ENCODE measurements around the gene VSIG10L. TPM values are rescaled to one million over a fixed set of nuclear protein-coding genes. Genes with fewer than 3 reads are reported as not detected.

Gene VSIG10L
- total RNA-seq, 1 experiment from 2014 or later: 8.0 TPM

- DNase-seq (ENCODE audit: low spot score): peak; percentile 89
These were observed 3.2 kb downstream of the VSIG10L start for GRCh38 chr19:51338563-51339312.

GRCh38 chr19:51337861-51338562 lies 3.9 kb downstream of the VSIG10L start:
- DNase-seq (ENCODE audit: low spot score): no peak

GRCh38 chr19:51337141-51337860 lies 4.6 kb downstream of the VSIG10L start:
- no peak for DNase-seq (ENCODE audit: low spot score)

- no peak for DNase-seq (ENCODE audit: low spot score)
These were observed 8.0 kb downstream of the VSIG10L start for GRCh38 chr19:51333836-51334460.

GRCh38 chr19:51331716-51332115 lies 10.2 kb downstream of the VSIG10L start:
- DNase-seq (ENCODE audit: low spot score): no peak

GRCh38 chr19:51331193-51331592 lies 10.7 kb downstream of the VSIG10L start:
- DNase-seq (ENCODE audit: low spot score): no peak

GRCh38 chr19:51330366-51330765 lies 11.6 kb downstream of the VSIG10L start:
- DNase-seq (ENCODE audit: low spot score): no peak

GRCh38 chr19:51329411-51329810 lies 12.5 kb downstream of the VSIG10L start:
- DNase-seq (ENCODE audit: low spot score): no peak

GRCh38 chr19:51327066-51328001 lies 14.6 kb downstream of the VSIG10L start:
- no peak for DNase-seq (ENCODE audit: low spot score)

GRCh38 chr19:51326216-51327065 lies 15.5 kb downstream of the VSIG10L start:
- no peak for DNase-seq (ENCODE audit: low spot score)

- no peak for DNase-seq (ENCODE audit: low spot score)
These were observed 16.6 kb downstream of the VSIG10L start for GRCh38 chr19:51325161-51325976.

GRCh38 chr19:51324167-51324481 lies 17.8 kb downstream of the VSIG10L start:
- DNase-seq (ENCODE audit: low spot score): no peak

- no peak for DNase-seq (ENCODE audit: low spot score)
These were observed 18.3 kb downstream of the VSIG10L start for GRCh38 chr19:51323481-51324166.

- DNase-seq (ENCODE audit: low spot score): no peak
These were observed 20.1 kb downstream of the VSIG10L start for GRCh38 chr19:51321799-51322198.

GRCh38 chr19:51320280-51320657 lies 21.7 kb downstream of the VSIG10L start:
- DNase-seq (ENCODE audit: low spot score): no peak

- DNase-seq (ENCODE audit: low spot score): no peak
These were observed 22.2 kb downstream of the VSIG10L start for GRCh38 chr19:51319649-51320279.

GRCh38 chr19:51318687-51319648 lies 23.0 kb downstream of the VSIG10L start:
- no peak for DNase-seq (ENCODE audit: low spot score)

All from H4 (cell line).